BE2C (cell line): ENCODE data around the gene STOX2.

Experiments used
- DNase-seq: peaks from one replicate; pipeline ENCODE4 v3.0.0-alpha.2; 2020
- H3K27me3 ChIP-seq: fragments of 250-450 bp; sonication (Bioruptor Pico); 2 replicates; pipeline ENCODE4 v1.5.1; 2020; ENCODE audit warnings: mild to moderate bottlenecking
- H3K36me3 ChIP-seq: fragments of 250-450 bp; sonication (Bioruptor Pico); 2 replicates; pipeline ENCODE4 v1.5.1; 2020; ENCODE audit warnings: mild to moderate bottlenecking
- H3K4me1 ChIP-seq: fragments of 250-450 bp; sonication (Bioruptor Pico); 2 replicates; pipeline ENCODE4 v1.5.1; 2020
- H3K4me3 ChIP-seq: 2 replicates; pipeline ENCODE4 v1.5.1; 2011; ENCODE audit warnings: low read depth, low read length
- H3K9me3 ChIP-seq: fragments of 250-450 bp; sonication (Bioruptor Pico); 2 replicates; pipeline ENCODE4 v1.5.1; 2020
- TF ChIP-seq, protein P1 (sequence below): IDR thresholded peaks from 2 replicates; pipeline ENCODE4 v1.5.1; 2012; ENCODE audit warnings: mild to moderate bottlenecking, low read depth, low read length

Gene STOX2

DNA sequence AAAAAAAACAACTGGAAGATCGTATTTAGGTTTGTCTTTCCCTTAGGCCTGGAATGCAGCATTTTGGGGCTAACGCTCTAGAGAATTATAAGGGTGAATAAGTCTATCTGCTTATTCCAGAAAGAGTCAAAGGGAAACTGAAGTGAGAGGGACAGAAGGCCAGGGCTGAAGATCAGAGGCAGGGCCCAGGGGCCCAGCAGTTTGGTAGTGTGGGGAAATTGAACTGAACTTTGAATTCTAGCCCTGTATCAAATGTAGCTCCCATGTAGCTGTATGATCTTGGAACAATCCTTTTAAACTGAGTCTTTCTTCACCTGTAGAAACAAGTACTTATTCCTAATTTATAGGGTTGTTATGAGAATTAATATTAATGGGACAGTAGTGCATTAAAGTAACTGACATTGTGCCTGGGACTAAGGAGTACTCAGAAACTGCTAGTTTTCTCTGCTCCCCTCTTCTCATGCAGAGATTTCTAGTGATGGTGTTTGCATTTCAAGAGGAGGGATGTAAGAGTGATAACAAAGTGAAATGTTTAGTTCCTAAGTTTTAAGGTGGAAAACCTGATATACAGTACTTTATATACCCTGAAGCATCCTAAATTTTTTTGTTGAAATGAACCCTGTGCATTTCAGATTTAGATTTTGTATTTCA is 30.4 kb downstream of the STOX2 start:
- Histone ChIP-seq H3K9me3 (no peaks in the 10 kb centered on the region), H3K27me3 (no peaks in the 10 kb centered on the region), H3K36me3 (no peaks in the 10 kb centered on the region), H3K4me3 (no peak overlapping the region), H3K4me1 (no peaks in the 10 kb centered on the region)
- DNase-seq: no peak
- TF ChIP-seq, protein P1, sequence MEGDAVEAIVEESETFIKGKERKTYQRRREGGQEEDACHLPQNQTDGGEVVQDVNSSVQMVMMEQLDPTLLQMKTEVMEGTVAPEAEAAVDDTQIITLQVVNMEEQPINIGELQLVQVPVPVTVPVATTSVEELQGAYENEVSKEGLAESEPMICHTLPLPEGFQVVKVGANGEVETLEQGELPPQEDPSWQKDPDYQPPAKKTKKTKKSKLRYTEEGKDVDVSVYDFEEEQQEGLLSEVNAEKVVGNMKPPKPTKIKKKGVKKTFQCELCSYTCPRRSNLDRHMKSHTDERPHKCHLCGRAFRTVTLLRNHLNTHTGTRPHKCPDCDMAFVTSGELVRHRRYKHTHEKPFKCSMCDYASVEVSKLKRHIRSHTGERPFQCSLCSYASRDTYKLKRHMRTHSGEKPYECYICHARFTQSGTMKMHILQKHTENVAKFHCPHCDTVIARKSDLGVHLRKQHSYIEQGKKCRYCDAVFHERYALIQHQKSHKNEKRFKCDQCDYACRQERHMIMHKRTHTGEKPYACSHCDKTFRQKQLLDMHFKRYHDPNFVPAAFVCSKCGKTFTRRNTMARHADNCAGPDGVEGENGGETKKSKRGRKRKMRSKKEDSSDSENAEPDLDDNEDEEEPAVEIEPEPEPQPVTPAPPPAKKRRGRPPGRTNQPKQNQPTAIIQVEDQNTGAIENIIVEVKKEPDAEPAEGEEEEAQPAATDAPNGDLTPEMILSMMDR: no peak

DNA sequence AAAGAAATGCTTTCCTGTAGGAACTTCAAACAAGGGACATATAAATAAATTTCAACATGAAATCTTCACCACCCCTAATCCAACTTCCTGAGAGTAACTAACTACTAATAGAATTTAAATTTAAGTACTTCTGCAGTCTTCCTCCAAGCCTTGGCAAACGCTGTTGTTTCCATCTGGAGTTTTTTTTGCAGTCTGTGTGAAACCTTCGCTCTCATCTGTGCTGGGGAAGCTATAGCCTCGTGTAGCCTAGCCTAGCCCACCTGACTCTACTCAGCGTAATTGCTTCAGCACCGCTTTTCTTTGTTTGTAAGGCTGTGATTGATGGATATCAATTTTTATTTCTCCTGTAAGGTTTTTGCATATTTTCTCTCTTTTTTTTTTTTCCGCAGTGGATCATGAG is 30.9 kb downstream of the STOX2 start:
- no peaks in the 10 kb centered on the region for H3K4me1 ChIP-seq
- TF ChIP-seq, protein P1: no peak
- no peaks in the 10 kb centered on the region for H3K27me3 ChIP-seq
- no peaks in the 10 kb centered on the region for H3K9me3 ChIP-seq
- DNase-seq: no peak
- H3K36me3 ChIP-seq: no peaks in the 10 kb centered on the region
- H3K4me3 ChIP-seq: no peak overlapping the region

DNA sequence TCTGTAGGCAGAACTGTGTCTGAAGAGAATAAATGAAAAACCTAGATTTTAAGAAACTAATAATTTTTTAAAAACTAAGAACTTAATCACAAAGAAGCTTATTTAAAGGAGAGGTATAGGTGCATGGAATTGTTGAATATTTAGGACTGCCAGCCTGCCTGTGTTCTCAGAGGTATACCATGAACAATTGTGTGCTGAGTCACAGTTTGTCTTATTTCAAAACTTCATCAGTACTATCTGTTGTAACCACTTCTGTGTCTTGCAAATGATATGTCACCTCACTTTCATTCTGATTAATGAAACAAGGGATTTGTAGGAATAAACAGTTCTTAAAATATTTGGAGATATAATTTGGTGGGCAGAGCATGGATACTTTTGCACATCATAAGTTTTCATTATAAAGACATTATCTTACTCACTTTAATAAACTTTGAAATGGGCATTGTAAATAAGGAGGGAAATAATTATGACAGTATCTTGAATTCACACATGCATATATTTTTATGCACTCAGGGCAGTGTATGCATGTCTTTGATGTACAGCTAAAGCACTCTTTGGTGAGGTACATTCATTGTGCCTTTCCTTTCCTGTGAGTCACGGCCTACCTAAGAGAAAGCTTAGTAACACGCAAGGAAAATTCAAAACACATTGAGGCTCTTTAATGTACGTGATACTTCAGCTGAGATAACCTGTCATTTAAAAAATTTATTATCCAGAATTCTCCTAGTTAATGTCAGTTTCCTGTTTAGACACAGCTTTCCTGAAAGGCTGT is 31.7 kb downstream of the STOX2 start:
- no peaks in the 10 kb centered on the region for H3K4me1 ChIP-seq
- no peak overlapping the region for H3K4me3 ChIP-seq
- no peaks in the 10 kb centered on the region for H3K9me3 ChIP-seq
- no peaks in the 10 kb centered on the region for H3K36me3 ChIP-seq
- TF ChIP-seq, protein P1: no peak
- no peak for DNase-seq
- no peaks in the 10 kb centered on the region for H3K27me3 ChIP-seq

DNA sequence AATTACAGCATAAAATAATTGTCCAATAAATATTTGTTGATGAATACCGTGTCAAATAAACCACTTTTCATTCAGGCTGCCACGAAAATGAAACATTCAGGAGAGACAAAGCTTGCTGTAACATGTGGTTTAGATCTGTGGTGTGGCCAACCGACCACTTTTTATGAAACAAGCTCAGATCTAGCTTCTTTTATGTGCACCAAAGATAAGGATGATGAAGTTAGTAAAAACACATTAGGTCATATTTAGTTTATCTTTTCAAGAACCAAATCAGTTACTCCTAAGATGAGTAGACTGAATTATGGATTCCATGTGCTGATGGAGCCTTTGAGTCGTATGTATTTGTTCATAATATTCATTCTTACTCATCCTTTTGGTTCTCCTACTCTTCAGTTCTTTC is 35.8 kb downstream of the STOX2 start:
- H3K4me3 ChIP-seq: no peak overlapping the region
- H3K4me1 ChIP-seq: no peaks in the 10 kb centered on the region
- no peak for DNase-seq
- no peaks in the 10 kb centered on the region for H3K9me3 ChIP-seq
- H3K27me3 ChIP-seq: no peaks in the 10 kb centered on the region
- TF ChIP-seq, protein P1: no peak
- no peaks in the 10 kb centered on the region for H3K36me3 ChIP-seq

DNA sequence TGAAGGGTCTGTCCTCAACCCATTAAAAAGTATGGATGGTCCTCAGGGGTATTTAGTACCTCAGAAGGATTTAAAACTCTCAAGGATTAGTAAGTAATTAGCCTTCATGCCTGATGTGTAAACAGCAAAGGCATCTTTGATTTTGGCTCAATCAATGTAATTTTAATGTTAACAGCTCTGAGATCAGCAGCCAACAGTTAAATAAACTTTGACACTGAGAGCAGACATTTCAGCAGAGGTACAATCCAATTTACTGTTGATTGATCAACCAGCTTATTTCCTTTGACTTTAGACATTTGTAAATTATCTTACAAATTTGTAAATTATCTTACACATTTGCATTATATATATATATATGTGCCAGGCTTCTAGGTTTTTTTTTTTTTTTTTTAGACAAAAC is 36.9 kb downstream of the STOX2 start:
- H3K4me3 ChIP-seq: no peak overlapping the region
- no peaks in the 10 kb centered on the region for H3K4me1 ChIP-seq
- H3K36me3 ChIP-seq: no peaks in the 10 kb centered on the region
- no peaks in the 10 kb centered on the region for H3K9me3 ChIP-seq
- TF ChIP-seq, protein P1: no peak
- DNase-seq: no peak
- no peaks in the 10 kb centered on the region for H3K27me3 ChIP-seq

DNA sequence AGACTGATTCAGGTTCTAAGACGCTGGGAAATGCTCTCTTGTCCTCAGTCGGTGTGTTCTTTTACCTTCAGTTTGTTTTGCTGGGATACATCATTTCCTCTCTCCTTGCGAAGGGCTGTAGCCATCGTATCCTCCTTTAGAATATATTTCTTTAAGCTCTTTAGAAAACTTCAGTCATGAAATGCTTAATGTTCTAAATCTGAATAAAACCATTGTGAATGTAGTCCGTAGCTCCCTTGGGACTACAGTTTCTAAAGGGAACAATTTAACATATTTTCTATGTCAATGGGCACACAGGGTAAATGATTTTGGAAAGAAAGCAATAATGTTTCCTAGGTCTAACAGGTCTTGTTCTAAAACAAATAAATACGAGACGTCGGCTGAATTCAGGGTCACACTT is 40.6 kb downstream of the STOX2 start:
- DNase-seq: no peak
- no peaks in the 10 kb centered on the region for H3K9me3 ChIP-seq
- TF ChIP-seq, protein P1: no peak
- H3K27me3 ChIP-seq: no peaks in the 10 kb centered on the region
- H3K4me1 ChIP-seq: peaks cover 7% of the 10 kb centered on the region
- no peak overlapping the region for H3K4me3 ChIP-seq
- H3K36me3 ChIP-seq: no peaks in the 10 kb centered on the region
